Endothelial cell of umbilical vein (primary cell): Measurements from ENCODE around the gene PIK3C2G. TPM values are rescaled to one million over a fixed set of nuclear protein-coding genes. Genes with fewer than 3 reads are reported as not detected.

Experiments
- BruUV-seq: library from RNA; stranded (reverse); fragments of 400-500 nt; replicated peaks from 2 replicates; lab custom pipeline; 2021; lab: Mats Ljungman, UMichigan
- CTCF ChIA-PET: fragments of 300-600, 350-600 bp; sonication (Branson Sonifier 250); formaldehyde crosslinking; loops from one replicate; lab custom pipeline; 2021; ENCODE audit warnings: antibody characterized with exemption, inconsistent platforms; lab: Charles Lee
- POLR2A ChIA-PET: fragments of 300-600, 350-600 bp; sonication (Branson Sonifier 250); formaldehyde crosslinking; loops from one replicate; lab custom pipeline; 2021; ENCODE audit warnings: antibody characterized with exemption, inconsistent platforms; lab: Charles Lee
- DNase-seq: peaks from one replicate; pipeline ENCODE4 v3.0.0-alpha.2; 2011; ENCODE audit warnings: low read depth, low spot score
- FAIRE-seq: peaks from 2 replicates; lab custom pipeline; 2011; peaks lifted over from hg19 to GRCh38; lab: Jason Lieb, UNC
- H2AFZ ChIP-seq: 2 replicates; pipeline ENCODE4 v1.6.0; 2012; ENCODE audit warnings: low read depth, low read length, control low read depth, inconsistent platforms
- H3K27ac ChIP-seq: 2 replicates; pipeline ENCODE4 v1.5.1; 2011; ENCODE audit warnings: low read depth, mild to moderate bottlenecking, control low read depth, low read length, moderate library complexity; ENCODE audit not compliant: insufficient read depth
- H3K27me3 ChIP-seq, 2 experiments: 2 replicates each; pipeline versions ENCODE4 v1.6.0 to v1.6.1; 2011; ENCODE audit warnings: low read length in 2 of 2, mixed read lengths in 1 of 2; ENCODE audit not compliant: control insufficient read depth in 2 of 2, insufficient read depth in 2 of 2
- H3K36me3 ChIP-seq, 2 experiments: 2 replicates in 1 of 2; 3 replicates in 1 of 2; pipeline ENCODE4 v1.5.1; 2011; ENCODE audit warnings: low read length in 2 of 2, mild to moderate bottlenecking in 1 of 2, moderate library complexity in 1 of 2; ENCODE audit not compliant: control insufficient read depth in 2 of 2, insufficient read depth in 2 of 2; ENCODE audit errors: extremely low read depth in 1 of 2
- H3K4me1 ChIP-seq: 3 replicates; pipeline ENCODE4 v1.5.1; 2011; ENCODE audit warnings: mild to moderate bottlenecking, low read length; ENCODE audit not compliant: control insufficient read depth, insufficient read depth; ENCODE audit errors: extremely low read depth
- H3K4me2 ChIP-seq: 2 replicates; pipeline ENCODE4 v1.6.1; 2011; ENCODE audit warnings: low read length, control low read depth, mixed read lengths; ENCODE audit not compliant: insufficient read depth
- H3K4me3 ChIP-seq, 3 experiments: fragments of 200-600 bp in 1 of 3; sonication (generic), shearing (Covaris generic) in 1 of 3; replicated peaks in 1 of 3; 2 replicates each; pipeline ENCODE4 v1.5.1; 2011 to 2016; ENCODE audit warnings: control low read depth in 3 of 3, low read length in 3 of 3, mild to moderate bottlenecking in 2 of 3, inconsistent platforms in 1 of 3, low read depth in 1 of 3, moderate library complexity in 1 of 3; ENCODE audit not compliant: insufficient read depth in 1 of 3
- H3K79me2 ChIP-seq: 2 replicates; pipeline ENCODE4 v1.6.0; 2012; ENCODE audit warnings: low read length, inconsistent platforms; ENCODE audit not compliant: control insufficient read depth, insufficient read depth
- H3K9ac ChIP-seq: replicated peaks from 2 replicates; pipeline ENCODE3; 2011; ENCODE audit warnings: low read length, control low read depth; ENCODE audit not compliant: insufficient read depth; ENCODE audit errors: extremely low read depth
- H3K9me1 ChIP-seq: replicated peaks from 3 replicates; pipeline ENCODE4 v1.6.0; 2011; ENCODE audit warnings: mild to moderate bottlenecking, low read length; ENCODE audit not compliant: control insufficient read depth, insufficient read depth; ENCODE audit errors: extremely low read depth
- H3K9me3 ChIP-seq: replicated peaks from 2 replicates; pipeline ENCODE4 v1.5.1; 2012; ENCODE audit warnings: low read length, inconsistent platforms; ENCODE audit not compliant: control insufficient read depth, insufficient read depth
- H4K20me1 ChIP-seq: replicated peaks from 2 replicates; pipeline ENCODE3; 2011; ENCODE audit warnings: mild to moderate bottlenecking, low read length; ENCODE audit not compliant: control insufficient read depth, insufficient read depth; ENCODE audit errors: extremely low read depth
- CTCF ChIP-seq, 2 donors: IDR thresholded peaks; 1 replicate in 1 of 2; 2 replicates in 1 of 2; pipeline ENCODE4 v1.5.1; 2011; ENCODE audit warnings: low read length in 2 of 2, mild to moderate bottlenecking in 2 of 2, moderate library complexity in 2 of 2, control low read depth in 1 of 2, inconsistent platforms in 1 of 2, low read depth in 1 of 2; ENCODE audit not compliant: insufficient read depth in 1 of 2; ENCODE audit errors: extremely low read depth in 1 of 2
- EZH2 ChIP-seq: IDR thresholded peaks from 2 replicates; pipeline ENCODE4 v1.6.1; 2012; ENCODE audit warnings: borderline replicate concordance, low read depth, mild to moderate bottlenecking, moderate library complexity, low read length, inconsistent platforms; ENCODE audit not compliant: severe bottlenecking
- FOS ChIP-seq: IDR thresholded peaks from 2 replicates; pipeline ENCODE4 v1.6.1; 2011; ENCODE audit warnings: mild to moderate bottlenecking, low read length, moderate library complexity, borderline replicate concordance; ENCODE audit not compliant: insufficient read depth
- GATA2 ChIP-seq: IDR thresholded peaks from 2 replicates; pipeline ENCODE4 v1.7.0; 2011; ENCODE audit warnings: low read depth, mild to moderate bottlenecking, moderate library complexity, mixed read lengths, low read length; ENCODE audit not compliant: insufficient read length, insufficient read depth
- JUN ChIP-seq: IDR thresholded peaks from 2 replicates; pipeline ENCODE4 v1.6.1; 2011; ENCODE audit warnings: borderline replicate concordance, low read depth; ENCODE audit not compliant: insufficient read length, insufficient read depth
- MAX ChIP-seq: IDR thresholded peaks from 2 replicates; pipeline ENCODE4 v1.6.1; 2011; ENCODE audit not compliant: insufficient read depth, insufficient read length
- MYC ChIP-seq: IDR thresholded peaks from one replicate; pipeline ENCODE4 v1.6.1; 2011; ENCODE audit warnings: mild to moderate bottlenecking, low read depth, low read length
- POLR2A ChIP-seq: IDR thresholded peaks from 2 replicates; pipeline ENCODE4 v1.6.1; 2012; ENCODE audit warnings: low read depth, mild to moderate bottlenecking, control low read depth, low read length
- POLR2AphosphoS5 ChIP-seq: IDR thresholded peaks from 2 replicates; pipeline ENCODE4 v1.6.1; 2012; ENCODE audit warnings: low read depth, mild to moderate bottlenecking, control low read depth, low read length, moderate library complexity; ENCODE audit not compliant: insufficient read depth
- dilution Hi-C: fragments of 300-500 bp; cut with MboI; formaldehyde crosslinking; loops from one replicate; pipeline ENCODE4 v1.15.0; 2019; ENCODE audit warnings: low sequenced_read_pairs; ENCODE audit not compliant: extremely low pct_ligation_motif_present
- intact Hi-C: fragments of 100-400 bp; cut with micrococcal nuclease; formaldehyde crosslinking; loops from one replicate; pipeline ENCODE4 v1.10.0; 2022
- polyA plus RNA-seq, 4 experiments: library from polyadenylated mRNA; depleted of rRNA in 3 of 4; stranded (reverse) in 3 of 4; unstranded in 1 of 4; fragments of >200 nt; gene quantifications; 2 replicates each; pipeline versions ENCODE4 v1.2.1 to v1.2.3, GENCODE V29; 2011 to 2012; ENCODE audit warnings: missing spikeins in 1 of 4
- total RNA-seq: library from RNA; stranded (reverse); gene quantifications from 2 replicates; pipeline ENCODE4 v1.2.3, GENCODE V29; 2021

The PIK3C2G gene
- total and polyA plus RNA-seq, 2 donors (not counting 3 experiments of a cell fraction or from before 2014, with no cell fraction given), result not detected

GRCh38 chr12:18457362-18457761 is 196.0 kb downstream of the PIK3C2G start:
- intact Hi-C loops (no loop called here), dilution Hi-C loops (no loop called here)
- Histone ChIP-seq H3K9ac (no peak overlapping the region), H3K36me3 (no peaks in the 10 kb centered on the region), H3K4me2 (no peak overlapping the region), H2AFZ (no peak overlapping the region), H3K79me2 (no peaks in the 10 kb centered on the region), H3K9me1 (no peaks in the 10 kb centered on the region), H4K20me1 (no peaks in the 10 kb centered on the region), H3K27me3 (no peaks in the 10 kb centered on the region), H3K4me3 (no peak overlapping the region), H3K4me1 (no peaks in the 10 kb centered on the region), H3K27ac (no peak overlapping the region), H3K9me3 (no peaks in the 10 kb centered on the region)
- no TSS peak for BruUV-seq
- CTCF ChIA-PET, result no interaction called here
- no peak for DNase-seq
- POLR2A ChIA-PET, result no interaction called here
- FAIRE-seq, result no peak
- no peak for TF ChIP-seq JUN
- no peak for TF ChIP-seq EZH2
- TF ChIP-seq CTCF (IDR thresholded peaks at IDR 0.05; ENCODE audit: extremely low read depth in 1 of 2, insufficient read depth in 1 of 2, low read depth in 1 of 2, low read length in 2 of 2), result no peak
- no peak for TF ChIP-seq MYC
- no peak for TF ChIP-seq POLR2A
- no peak for TF ChIP-seq POLR2AphosphoS5
- TF ChIP-seq MAX, result no peak
- no peak for TF ChIP-seq FOS
- no peak for TF ChIP-seq GATA2
